A549 treated with AZD9567 at 1 μM for 4 hours (cell line): Measurements from ENCODE around the gene ZNF717. TPM values are rescaled to one million over a fixed set of nuclear protein-coding genes. Genes with fewer than 3 reads are reported as not detected.

Source experiments
- total RNA-seq: library from RNA; stranded (reverse); fragments of 200-300 nt; extraction: Qiagen RNA extraction; gene quantifications from 5 replicates; pipeline ENCODE4 v1.2.3, GENCODE V29; 2022; ENCODE audit not compliant: insufficient read depth

Gene ZNF717
- 1.5 to 3.2 TPM (median 2.6 TPM) in 5 replicates for total RNA-seq

DNA sequence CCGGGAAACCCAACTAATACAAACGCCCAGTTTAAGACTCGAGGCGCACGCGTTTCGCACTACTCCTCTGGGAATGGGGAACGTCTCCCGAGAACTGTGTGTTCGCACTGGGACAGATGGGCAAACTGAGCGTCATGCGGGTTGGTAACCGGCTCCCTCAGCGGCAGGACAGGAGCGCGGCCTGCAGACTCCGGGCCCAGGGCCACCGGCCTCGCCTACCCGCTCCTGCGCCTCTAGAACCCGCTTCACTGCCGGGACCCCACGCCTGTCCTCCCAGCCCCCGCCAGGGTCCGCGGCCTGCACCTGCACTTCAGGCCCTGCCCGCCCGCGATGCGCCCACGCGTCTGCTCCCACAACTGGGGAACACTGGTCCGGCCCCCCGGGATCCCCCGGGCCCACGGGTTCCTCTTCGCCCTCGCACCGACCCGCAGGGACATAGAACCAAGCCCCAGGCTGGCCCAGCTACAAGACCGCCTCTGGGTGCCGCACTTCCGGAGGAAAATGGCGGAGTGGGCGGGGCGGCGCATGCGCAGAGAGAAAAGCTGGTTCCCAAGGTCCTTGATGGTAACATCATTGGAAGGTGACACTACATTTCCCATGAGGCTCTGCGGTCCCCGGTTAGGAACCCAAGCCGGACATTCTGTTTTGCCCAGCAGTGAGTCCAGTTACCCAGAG is at the start of gene ZNF717:
ZNF717 (minus strand) TSS at position 469 of the 675 bp plus-strand sequence. CDS start 2,187 bp downstream, outside the sequence.

Other genes with a start within 250 kb of the ZNF717 start
- 0.03 TPM in 2 of 5 replicates, not detected in the others for gene FRG2C, start 121.2 kb downstream of the ZNF717 start, total RNA-seq